Measurements from ENCODE around the gene HEXD. TPM values are rescaled to one million over a fixed set of nuclear protein-coding genes. Genes with fewer than 3 reads are reported as not detected.
"Not testable (repeated sequence)": the region's sequence is repeated elsewhere in the genome, so short reads cannot be mapped to it uniquely, and the experiment has no call there.

The HEXD gene
- polyA plus RNA-seq, 12 donors: 15.8 to 33.7 (median 21.9) TPM; not detected in 1

DNA sequence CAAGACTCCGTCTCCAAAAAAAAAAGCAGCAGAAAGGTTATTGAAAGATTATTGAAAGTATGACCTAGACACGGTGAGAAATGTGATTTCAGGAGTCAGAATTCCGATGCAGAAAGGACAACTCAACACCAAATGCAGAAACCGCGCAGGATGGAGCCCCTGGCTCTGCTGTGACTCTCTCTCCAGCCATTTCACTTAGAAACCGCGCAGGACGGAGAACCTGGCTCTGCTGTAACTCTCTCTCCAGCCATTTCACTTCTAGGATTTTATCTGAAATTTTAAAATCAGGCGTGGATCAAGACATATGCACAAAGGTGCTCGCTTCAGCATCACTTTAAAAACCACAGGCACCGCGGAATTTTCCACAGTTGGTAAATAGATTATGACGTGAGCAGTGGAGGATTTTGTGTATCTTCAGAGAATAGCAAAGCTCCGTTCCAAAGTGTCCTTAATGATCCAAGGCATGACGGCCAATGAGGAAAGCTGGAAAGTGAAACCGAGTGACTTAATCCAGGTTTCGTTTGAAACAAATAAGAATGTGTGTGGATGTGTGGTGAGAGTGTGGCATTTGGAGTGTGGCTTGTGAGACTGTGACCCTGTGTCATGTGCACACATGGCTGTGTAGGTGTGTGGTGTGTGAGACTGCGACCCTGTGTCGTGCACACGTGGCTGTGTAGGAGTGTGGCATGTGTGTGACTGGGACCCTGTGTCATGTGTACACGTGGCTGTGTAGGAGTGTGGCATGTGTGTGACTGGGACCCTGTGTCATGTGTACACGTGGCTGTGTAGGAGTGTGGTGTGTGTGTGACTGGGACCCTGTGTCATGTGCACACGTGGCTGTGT is 37.1 kb upstream of the HEXD start:
- DNase-seq: peak; percentile 80

DNA sequence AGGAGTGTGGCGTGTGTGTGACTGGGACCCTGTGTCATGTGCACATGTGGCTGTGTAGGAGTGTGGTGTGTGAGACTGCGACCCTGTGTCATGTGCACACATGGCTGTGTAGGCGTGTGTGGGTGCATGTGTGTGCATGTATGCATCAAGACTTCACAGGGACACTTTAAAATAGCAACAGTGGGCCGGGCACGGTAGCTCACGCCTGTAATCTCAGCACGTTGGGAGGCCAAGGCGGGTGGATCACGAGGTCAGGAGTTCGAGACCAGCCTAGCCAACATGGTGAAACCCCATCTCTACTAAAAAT is 36.5 kb upstream of the HEXD start:
- DNase-seq: not testable (repeated sequence)

- not testable (repeated sequence) for DNase-seq
Measured at GRCh38 chr17:82382220-82382932, 35.8 kb upstream of the HEXD start.

GRCh38 chr17:82382933-82383255 is 35.3 kb upstream of the HEXD start:
- DNase-seq: no peak

DNA sequence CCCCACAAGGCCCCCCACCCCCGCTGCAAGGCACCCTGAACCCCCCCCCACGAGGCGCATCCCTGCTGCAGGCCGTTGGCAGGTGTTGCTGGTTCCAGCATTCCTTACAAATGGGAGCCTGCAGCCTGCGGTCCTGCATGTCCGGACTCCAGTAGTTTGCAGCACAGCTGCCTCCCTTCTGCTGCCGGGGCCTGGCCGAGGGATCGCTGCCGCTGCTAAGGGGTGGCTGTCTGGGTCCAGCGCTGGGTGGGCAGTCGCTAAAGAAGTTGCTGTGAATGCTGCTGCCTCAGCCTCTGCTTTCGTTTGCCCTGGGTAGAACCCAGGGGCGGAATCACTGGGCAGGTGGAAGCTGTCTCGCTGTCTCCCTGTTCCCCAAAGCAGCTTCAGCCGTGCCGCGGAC is 34.7 kb upstream of the HEXD start:
- DNase-seq: no peak

DNA sequence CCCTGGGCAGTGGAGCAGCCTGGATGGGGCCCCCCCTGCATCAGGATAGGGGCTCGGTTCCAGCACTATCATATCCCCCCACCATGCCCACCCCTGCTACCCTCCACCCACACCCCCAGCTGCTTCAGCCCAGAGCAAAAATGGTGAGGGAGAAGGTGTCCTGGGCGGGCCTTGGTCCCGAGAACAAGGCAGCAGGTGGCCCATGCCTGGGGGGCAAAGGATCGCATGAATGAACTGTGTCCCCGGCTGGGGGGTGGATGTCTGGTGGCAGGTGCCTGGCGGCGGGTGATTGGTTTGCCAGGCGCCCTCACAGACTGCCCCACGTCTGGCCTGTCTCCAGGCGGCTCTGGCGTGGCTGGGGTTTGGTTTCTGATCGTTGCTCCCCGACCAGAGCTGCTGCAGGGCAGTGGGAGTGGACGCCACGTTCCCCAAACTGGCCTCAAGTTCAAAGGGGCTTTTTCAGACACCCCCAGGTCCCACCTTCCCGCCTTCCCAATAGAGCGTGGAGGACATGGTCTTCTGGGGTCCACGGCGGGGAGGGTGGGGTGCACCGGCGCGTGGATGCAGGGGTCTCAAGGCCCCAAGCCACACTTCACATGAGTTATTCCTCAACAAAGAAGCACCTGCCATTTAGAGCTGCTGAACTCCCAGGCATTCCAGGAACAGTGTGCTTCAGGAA is 34.0 kb upstream of the HEXD start:
- DNase-seq: no peak

DNA sequence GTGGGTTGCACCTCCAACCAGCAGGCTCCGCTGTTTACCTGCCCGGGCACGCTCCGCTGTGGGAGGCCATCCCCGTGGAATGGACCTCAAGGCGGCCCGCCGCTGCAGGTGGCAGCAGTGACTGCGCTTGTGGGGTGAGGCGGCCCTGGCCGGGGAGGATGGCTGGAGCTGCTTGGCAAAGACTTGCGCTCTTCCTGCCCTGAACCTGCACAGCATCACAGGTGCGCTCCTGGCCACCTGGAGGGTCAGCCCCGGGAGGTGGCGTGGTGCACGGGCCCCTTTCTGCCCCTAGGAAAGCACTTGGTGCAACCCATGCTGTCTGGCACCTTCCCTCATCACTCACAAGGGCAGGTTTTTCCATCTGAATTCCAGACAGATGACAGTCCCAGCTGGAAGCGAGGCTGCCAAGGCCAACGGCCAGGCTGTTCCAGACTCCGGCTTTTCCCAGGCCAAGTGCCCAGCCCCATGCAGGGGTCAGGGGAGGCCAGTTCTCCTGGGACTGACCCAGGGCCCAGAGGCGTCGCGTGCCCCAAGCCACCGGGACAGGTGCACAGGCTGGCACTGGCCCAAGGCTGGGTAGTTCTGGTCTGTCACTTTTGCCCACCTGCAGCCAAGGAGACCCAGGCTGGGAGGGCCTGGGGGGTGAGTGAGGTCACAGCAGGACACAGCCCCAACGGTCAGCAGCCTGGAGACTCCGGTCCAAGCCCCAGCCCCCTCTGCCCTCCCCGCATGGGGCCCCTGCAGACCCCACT is 33.2 kb upstream of the HEXD start:
- peak; percentile 72 for DNase-seq

DNA sequence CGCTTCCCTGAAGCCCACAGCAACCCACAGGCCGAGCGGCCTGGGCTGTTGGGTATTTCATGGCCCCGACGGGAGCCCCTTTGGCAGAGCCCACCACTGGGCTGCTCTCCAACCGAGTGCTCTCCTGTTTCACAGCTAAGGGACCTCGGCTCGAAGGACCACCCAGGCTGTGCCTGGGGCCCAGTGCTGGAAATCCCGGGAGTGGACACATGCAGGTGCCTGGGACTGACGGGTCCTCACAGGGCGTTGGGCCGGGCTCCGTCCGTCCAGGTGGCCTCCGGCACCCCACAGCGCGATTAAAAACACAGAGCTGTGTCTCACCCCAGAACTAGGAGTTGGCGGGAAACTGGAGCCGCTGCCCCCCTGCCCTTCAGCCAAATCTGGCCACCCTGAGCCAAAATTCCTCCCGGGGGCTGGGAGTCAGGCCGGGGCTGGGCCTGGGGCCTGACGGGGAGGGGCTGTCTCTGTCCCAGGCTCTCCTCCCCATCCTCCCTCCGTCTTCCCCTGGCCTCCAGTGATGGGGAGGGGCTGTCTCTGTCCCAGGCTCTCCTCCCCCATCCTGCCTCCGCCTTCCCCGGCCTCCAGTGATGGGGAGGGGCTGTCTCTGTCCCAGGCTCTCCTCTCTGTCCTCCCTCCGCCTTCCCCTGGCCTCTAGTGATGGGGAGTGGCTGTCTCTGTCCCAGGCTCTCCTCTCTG is 32.4 kb upstream of the HEXD start:
- peak; percentile 83 for DNase-seq

DNA sequence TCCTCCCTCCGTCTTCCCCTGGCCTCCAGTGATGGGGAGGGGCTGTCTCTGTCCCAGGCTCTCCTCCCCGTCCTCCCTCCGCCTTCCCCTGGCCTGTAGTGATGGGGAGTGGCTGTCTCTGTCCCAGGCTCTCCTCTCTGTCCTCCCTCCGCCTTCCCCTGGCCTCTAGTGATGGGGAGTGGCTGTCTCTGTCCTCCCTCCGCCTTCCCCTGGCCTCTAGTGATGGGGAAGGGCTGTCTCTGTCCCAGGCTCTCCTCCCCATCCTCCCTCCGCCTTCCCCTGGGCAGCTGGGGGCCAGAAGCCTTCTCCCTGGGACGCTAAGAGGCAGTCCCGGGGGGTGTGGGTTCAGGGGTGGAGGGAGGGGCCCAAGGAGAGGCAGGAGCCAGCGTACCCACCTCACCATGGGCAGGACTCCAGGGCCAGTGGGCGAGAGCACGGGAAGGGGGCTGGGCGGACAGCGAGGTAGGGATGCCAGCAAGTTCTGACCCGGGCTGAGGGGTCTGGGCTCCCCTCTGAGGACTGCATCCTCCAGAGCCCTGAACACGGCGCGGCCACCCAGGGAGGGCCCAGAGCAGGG is 31.8 kb upstream of the HEXD start:
- no peak for DNase-seq

DNA sequence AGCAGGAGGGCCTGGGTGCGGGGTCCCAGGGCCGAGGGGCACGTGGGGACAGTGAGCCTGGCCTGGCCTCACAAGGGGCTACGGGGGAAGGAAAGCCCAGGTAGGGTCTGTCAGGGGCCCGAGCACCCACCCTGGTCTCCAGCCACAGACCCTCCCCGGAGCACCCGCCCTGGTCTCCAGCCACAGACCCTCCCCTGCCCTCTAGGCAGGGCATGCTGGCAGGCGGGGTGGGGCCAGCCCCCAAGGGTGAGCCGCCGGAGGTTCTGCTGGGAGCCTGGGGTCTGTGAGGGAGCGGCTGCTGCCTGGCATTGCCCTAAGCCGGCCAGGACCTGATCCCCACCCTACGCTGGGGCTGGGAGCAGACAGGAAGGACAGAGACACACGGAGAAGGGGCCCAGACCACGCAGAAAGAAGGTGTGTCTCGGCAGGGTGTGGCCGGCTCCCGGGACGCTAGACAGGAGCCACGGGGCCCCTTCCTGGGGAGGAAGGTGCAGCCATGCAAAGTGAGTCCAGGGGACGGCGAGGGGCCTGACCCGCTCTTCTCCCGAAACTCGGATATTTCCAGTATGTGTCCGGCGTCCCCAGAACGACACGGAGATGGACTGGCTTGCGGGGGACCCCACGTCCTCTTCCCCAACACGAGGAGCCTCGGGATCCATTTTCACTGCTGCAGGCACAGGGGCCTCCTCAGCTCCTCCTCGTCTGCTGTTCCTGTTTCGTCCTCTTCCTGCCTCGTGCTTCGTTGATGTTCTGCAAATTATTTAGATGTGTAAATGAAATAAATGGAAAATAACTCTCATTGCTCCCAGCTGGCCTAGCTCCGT is 31.1 kb upstream of the HEXD start:
- DNase-seq: no peak

DNA sequence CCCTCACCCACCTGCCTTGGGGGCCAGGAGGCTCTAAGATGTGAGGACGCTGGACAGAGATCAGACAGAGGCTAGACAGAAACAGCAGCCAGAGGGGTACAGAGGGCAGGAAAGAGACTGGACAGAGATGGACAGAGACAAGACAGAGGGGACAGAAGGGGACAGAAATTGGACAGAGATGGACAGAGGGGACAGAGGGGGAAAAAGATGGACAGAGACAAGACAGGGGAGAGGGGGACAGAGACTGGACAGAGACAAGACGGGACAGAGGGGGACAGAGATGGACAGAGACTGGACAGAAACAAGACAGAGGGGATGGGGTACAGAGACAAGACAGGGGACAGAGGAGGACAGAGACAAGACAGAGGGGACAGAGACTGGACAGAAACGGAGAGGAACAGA is 30.4 kb upstream of the HEXD start:
- DNase-seq: no peak

DNA sequence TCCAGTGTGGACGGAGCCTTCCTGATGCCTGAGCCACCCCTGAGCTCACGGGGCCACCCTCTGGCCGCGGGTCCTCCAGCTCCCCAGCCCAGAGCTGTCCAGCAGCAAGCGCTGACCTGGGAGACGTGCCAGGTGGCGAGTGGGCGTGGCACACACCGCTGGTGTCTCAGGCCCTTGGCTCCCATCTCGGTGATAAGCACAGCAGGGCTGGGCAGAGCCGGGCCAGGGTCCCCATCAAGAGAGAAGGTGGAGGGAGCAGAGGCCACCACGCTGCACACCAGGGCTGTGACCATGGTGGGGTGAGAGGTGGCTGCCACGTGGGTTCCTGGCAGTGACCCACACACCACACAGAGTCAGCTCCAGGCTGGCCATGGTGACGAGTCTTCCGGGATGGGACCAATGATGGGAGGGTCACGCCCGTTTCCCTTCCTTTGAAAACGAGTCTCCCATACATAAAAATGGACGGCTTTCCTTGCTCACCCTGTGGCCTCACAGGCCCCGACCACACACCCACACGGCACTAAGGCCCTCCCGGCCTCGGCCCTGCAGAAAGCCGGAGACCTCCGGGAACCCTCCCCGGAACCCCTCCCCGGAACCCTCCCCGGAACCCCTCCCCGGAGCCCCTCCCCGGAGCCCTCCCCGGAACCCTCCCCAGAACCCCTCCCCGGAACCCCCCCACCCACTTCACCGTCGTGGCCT is 29.8 kb upstream of the HEXD start:
- DNase-seq: no peak

DNA sequence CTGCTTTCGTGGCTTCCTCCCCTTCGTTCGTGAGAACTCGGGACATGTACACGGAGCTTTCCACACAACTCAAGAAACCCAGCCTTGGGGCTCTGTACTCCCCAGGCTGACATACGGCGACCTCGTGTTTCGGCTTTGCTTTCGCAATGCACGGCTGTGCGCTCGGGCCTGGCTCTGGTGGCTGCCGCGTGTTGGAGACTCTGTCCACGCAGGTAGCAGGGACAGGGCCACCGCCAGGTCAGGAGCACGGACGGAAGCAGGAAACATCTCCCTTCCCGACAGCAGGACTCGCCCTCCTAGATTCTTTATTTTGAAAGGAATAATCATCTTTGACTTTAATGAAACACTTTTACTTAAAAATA is 29.2 kb upstream of the HEXD start:
- no peak for DNase-seq

GRCh38 chr17:82389379-82389778 is 28.8 kb upstream of the HEXD start:
- DNase-seq: no peak

DNA sequence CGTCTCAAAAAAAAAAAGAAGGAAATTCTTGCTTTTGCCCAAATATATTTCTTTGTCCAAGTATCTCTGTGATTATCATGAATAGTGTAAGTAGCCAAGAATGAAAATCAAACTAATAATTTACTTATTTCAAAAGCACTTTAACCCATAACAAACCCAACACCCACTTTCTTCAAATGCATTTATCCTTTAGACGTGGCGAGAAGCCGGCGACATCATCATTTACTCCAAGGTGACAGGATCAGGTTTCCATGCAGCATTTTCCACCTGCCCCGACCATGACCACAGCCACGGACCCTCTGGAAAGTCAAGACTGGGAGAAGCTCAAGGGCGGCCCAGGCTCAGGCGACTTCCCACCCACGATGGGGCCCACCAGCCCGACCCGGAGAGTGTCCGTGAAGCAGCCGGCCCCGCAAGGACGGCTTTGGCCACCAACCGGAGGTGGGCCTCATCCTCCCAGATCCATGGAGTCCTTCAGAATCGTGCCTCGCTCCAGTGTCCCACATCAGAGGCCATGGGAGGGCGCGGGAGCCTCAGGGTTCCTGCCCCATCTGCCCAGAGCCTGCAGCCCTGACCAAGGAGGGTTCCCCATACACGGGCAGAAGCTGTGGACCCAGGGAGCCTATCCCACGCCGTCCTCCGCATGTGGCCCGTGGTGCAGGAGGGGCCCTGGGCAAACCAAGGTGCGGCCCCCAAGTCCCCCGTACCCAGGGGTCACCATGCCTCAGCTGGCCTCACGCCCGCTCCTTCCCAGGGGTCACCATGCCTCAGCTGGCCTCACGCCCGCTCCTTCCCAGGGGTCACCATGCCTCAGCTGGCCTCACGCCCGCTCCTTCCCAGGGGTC is 27.9 kb upstream of the HEXD start:
- no peak for DNase-seq

GRCh38 chr17:82390860-82391435 is 27.2 kb upstream of the HEXD start:
- DNase-seq: no peak

DNA sequence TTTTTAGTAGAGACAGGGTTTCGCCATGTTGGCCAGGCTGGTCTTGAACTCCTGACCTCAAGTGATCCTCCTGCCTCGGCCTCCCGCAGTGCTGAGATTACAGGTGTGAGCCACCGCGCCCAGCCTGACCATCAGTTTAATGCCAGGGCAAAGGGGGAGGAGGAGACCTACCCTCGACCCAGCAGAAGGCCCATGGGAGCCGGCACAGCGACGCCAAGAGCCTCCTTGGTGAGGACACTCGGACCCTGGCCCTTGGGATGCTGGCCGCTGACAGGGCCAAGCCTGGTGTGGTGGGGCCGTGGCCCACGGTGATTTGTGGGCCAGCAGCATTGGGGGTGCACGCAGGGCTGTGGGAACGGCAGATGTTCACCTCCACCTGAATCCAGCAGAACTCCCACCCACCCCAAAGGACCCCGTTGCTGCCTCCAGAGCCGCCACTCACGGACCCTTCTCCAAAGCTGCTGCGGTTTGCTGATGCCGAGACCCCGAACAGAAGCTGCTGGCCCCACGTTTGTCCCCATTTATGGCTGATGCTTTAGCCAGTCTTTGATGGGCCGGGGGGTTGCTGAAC is 26.6 kb upstream of the HEXD start:
- DNase-seq: no peak

All from muscle of arm (tissue), 12 donors.